Aorta (tissue), 5 donors: ENCODE data around the gene ACTL8. TPM values are rescaled to one million over a fixed set of nuclear protein-coding genes. Genes with fewer than 3 reads are reported as not detected.

Experiments used
- ATAC-seq: fragments of 200-7000 bp; cut with Tn5 transposase; one replicate; pipeline ENCODE4 v1.9.1; 2022; ENCODE audit warnings: moderate library complexity; ENCODE audit not compliant: low FRiP score
- DNase-seq, 2 donors: peaks; one replicate each; pipeline ENCODE4 v3.0.0-alpha.2; 2020
- H3K27ac ChIP-seq, 2 donors: one replicate each; pipeline ENCODE4 v1.5.1; 2013; ENCODE audit warnings: low read length in 2 of 2, mild to moderate bottlenecking in 2 of 2, moderate library complexity in 2 of 2, control low read depth in 1 of 2, inconsistent platforms in 1 of 2, low read depth in 1 of 2
- H3K27me3 ChIP-seq, 2 donors: one replicate each; pipeline ENCODE4 v1.6.1; 2013; ENCODE audit warnings: control low read depth in 1 of 2, low read length in 1 of 2, mild to moderate bottlenecking in 1 of 2, moderate library complexity in 1 of 2; ENCODE audit not compliant: insufficient read depth in 2 of 2, control insufficient read depth in 1 of 2
- H3K36me3 ChIP-seq, 2 donors: one replicate each; pipeline ENCODE4 v1.6.1; 2013; ENCODE audit warnings: control low read depth in 1 of 2, low read length in 1 of 2, mild to moderate bottlenecking in 1 of 2; ENCODE audit not compliant: insufficient read depth in 2 of 2, control insufficient read depth in 1 of 2
- H3K4me1 ChIP-seq, 2 donors: one replicate each; pipeline ENCODE4 v1.6.1; 2013; ENCODE audit warnings: low read length in 2 of 2, control low read depth in 1 of 2, mild to moderate bottlenecking in 1 of 2, moderate library complexity in 1 of 2; ENCODE audit not compliant: insufficient read depth in 2 of 2, control insufficient read depth in 1 of 2
- H3K4me3 ChIP-seq, 2 donors: one replicate each; pipeline ENCODE4 v1.5.1; 2013; ENCODE audit warnings: low read length in 2 of 2, control low read depth in 1 of 2, mild to moderate bottlenecking in 1 of 2
- H3K9me3 ChIP-seq: one replicate; pipeline ENCODE4 v1.6.1; 2013; ENCODE audit warnings: mild to moderate bottlenecking, low read length; ENCODE audit not compliant: control insufficient read depth
- WGBS, 2 donors: extraction: QIAGEN DNeasy Blood & Tissue Kit; methylation state at CpG; one replicate each; pipeline ENCODE4 v1.1.7; 2013; 5-methylcytosine and 5-hydroxymethylcytosine counted together
- intact Hi-C, 2 donors: fragments of 100-400 bp; cut with DNase I; formaldehyde crosslinking; loops; one replicate each; pipeline versions ENCODE4 v1.14.2 to v1.15.0; 2022
- polyA plus RNA-seq, 2 donors: library from polyadenylated mRNA; stranded (reverse); fragments of 200-250 nt; gene quantifications; one replicate each; pipeline ENCODE4 v1.2.3, GENCODE V29; 2013
- total RNA-seq, 2 donors: library from RNA; stranded (reverse); fragmentation: NEBNext Ultra II Directional; extraction: Animal tissue kit (Norgen Biotek cat#: 25700); gene quantifications; one replicate each; pipeline ENCODE4 v1.2.1, GENCODE V29; 2021
- donor health status: healthy with polysubstance abuse.
- donor health status: Bipolar disorder and iron deficiency.
- donor health status: DM: no; HTN: no; CAD: no.
- donor health status: DM: no; HTN: no; CAD: no.
- donor health status: DM: yes; HTN: yes; CAD: no.

ACTL8 gene
- total and polyA plus RNA-seq, 4 donors: not detected

DNA sequence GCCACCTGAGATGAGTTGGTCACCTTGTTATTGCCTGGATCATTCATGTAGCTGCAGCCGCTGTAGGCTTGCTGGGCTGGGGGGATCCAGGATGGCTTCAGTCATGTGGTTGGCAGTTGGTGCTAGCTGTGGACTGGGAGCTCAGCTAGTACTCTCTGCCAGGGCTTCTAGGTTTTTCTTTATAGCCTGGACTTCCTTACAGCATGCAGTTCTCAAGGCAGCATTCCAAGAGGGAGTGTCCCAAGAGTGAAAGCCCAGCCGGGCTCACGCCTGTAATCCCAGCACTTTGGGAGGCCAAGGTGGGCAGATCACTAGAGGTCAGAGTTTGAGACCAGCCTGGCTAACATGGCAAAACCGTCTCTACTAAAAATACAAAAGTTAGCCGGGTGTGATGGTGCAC, 23.7 kb upstream of the ACTL8 start:
- H3K9me3 ChIP-seq: no peaks in the 10 kb centered on the region
- 58 to 63% methylated on average over 5 of the region's 5 CpGs for WGBS, 2 donors
- DNase-seq (no peak), ATAC-seq (no peak)
- H3K27me3 ChIP-seq: no peaks in the 10 kb centered on the region
- intact Hi-C loops: loop anchor here in 1 of 2 donors (10.0 kb wide), 1 partner anchor 153 kb away; no protein-coding TSS in a partner anchor
- H3K36me3 ChIP-seq: no peaks in the 10 kb centered on the region
- no peak overlapping the region for H3K27ac ChIP-seq
- H3K4me1 ChIP-seq: no peaks in the 10 kb centered on the region
- H3K4me3 ChIP-seq: no peak overlapping the region

DNA sequence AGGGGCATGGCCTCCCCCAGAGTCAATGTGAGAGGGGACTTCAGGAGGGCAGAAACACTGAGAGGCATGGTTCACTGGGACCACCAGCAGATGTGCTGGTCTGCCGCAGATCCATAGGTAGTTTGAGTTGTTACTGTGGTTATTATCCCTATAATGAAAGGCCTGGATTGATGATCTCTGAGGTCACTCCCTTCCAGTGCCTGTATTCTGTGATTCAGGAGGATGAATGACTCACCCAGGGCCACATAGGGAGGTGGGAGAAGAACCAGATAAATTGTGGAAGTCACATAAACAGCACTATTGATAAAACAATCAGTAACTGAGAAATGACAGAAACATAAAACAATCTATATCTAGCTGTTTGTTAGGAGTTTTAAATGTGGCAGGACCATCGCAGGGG, 22.7 kb upstream of the ACTL8 start:
- ATAC-seq (no peak), DNase-seq (no peak)
- Histone ChIP-seq H3K27ac (no peak overlapping the region), H3K4me3 (no peak overlapping the region), H3K9me3 (no peaks in the 10 kb centered on the region), H3K27me3 (no peaks in the 10 kb centered on the region), H3K4me1 (no peaks in the 10 kb centered on the region), H3K36me3 (no peaks in the 10 kb centered on the region)
- WGBS, 2 donors: 90 to 98% methylated on average over 2 of the region's 2 CpGs
- intact Hi-C loops: loop anchor here in 1 of 2 donors (10.0 kb wide), 1 partner anchor 152 kb away; no protein-coding TSS in a partner anchor

GRCh38 chr1:17733661-17734060, 21.5 kb upstream of the ACTL8 start:
- H3K36me3 ChIP-seq: no peaks in the 10 kb centered on the region
- intact Hi-C loops: loop anchor here in 1 of 2 donors (10.0 kb wide), 1 partner anchor 151 kb away; no protein-coding TSS in a partner anchor
- H3K9me3 ChIP-seq: no peaks in the 10 kb centered on the region
- no peak for DNase-seq
- no peak overlapping the region for H3K27ac ChIP-seq
- WGBS, 2 donors: 51 to 57% methylated on average over 21 of the region's 21 CpGs
- no peaks in the 10 kb centered on the region for H3K4me1 ChIP-seq
- no peak overlapping the region for H3K4me3 ChIP-seq
- no peaks in the 10 kb centered on the region for H3K27me3 ChIP-seq
- ATAC-seq: no peak

- no peak for DNase-seq
- H3K9me3 ChIP-seq: no peaks in the 10 kb centered on the region
- no peaks in the 10 kb centered on the region for H3K4me1 ChIP-seq
- 90 to 94% methylated on average over 7 of the region's 7 CpGs for WGBS, 2 donors
- no peak overlapping the region for H3K4me3 ChIP-seq
- no peaks in the 10 kb centered on the region for H3K36me3 ChIP-seq
- ATAC-seq: no peak
- intact Hi-C loops: loop anchor here in 1 of 2 donors (10.0 kb wide), 1 partner anchor 150 kb away; no protein-coding TSS in a partner anchor
- H3K27me3 ChIP-seq: no peaks in the 10 kb centered on the region
- no peak overlapping the region for H3K27ac ChIP-seq
These were observed 20.5 kb upstream of the ACTL8 start for GRCh38 chr1:17734609-17735008.

- no peak overlapping the region for H3K4me3 ChIP-seq
- H3K4me1 ChIP-seq: no peaks in the 10 kb centered on the region
- H3K27me3 ChIP-seq: no peaks in the 10 kb centered on the region
- H3K36me3 ChIP-seq: no peaks in the 10 kb centered on the region
- H3K9me3 ChIP-seq: no peaks in the 10 kb centered on the region
- no peak overlapping the region for H3K27ac ChIP-seq
- ATAC-seq (no peak), DNase-seq (no peak)
- intact Hi-C loops: loop anchor here in 1 of 2 donors (10.0 kb wide), 1 partner anchor 149 kb away; no protein-coding TSS in a partner anchor
- 85 to 90% methylated on average over 2 of the region's 2 CpGs for WGBS, 2 donors
These were observed 19.8 kb upstream of the ACTL8 start for GRCh38 chr1:17735348-17735747.

DNA sequence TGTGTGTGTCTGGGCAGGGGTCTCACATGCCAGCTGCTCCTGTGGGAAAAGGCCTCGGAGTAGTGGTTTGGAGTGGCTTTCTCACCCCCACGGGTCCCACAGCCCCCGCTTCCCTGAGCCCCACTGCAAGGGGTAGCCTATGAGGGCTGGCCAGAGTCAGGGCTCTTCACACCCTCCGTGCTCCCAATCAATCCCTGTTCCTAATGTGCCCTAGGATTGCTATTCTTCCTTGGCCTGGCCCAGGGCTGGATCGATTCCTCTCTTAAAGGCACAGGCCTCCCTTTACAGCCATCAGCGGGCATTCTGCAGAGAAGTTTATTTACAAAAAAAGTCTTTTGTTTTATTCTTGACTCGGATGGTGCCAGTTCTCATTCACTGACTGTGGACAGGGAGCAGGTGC, 19.3 kb upstream of the ACTL8 start:
- H3K36me3 ChIP-seq: no peaks in the 10 kb centered on the region
- ATAC-seq (no peak), DNase-seq (no peak)
- whole genome bisulfite sequencing, 2 donors: 56 to 60% methylated on average over 7 of the region's 7 CpGs
- H3K4me1 ChIP-seq: no peaks in the 10 kb centered on the region
- H3K4me3 ChIP-seq: no peak overlapping the region
- no peaks in the 10 kb centered on the region for H3K9me3 ChIP-seq
- no peak overlapping the region for H3K27ac ChIP-seq
- intact Hi-C loops: loop anchor here in 1 of 2 donors (10.0 kb wide), 1 partner anchor 149 kb away; no protein-coding TSS in a partner anchor
- H3K27me3 ChIP-seq: no peaks in the 10 kb centered on the region

DNA sequence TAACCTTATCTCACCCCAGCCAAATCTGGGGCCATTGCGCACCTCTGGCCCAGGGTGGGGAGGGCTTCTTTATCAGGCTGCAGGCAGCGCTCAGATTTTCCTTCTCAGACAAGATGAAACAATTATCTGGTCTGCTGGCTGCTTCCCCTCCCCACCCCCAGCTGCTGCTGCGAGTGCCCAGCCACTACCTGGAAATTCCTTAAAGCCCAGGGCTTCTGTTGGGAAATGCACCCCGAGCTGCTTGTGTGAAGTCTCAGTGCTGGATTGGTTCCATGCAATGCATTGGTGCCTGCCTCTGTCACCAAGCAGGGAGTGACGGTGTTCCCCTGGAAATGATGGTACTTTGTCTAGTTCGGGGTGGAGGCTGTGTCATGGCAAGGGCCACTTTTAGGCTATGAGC, 18.5 kb upstream of the ACTL8 start:
- ATAC-seq: no peak

DNA sequence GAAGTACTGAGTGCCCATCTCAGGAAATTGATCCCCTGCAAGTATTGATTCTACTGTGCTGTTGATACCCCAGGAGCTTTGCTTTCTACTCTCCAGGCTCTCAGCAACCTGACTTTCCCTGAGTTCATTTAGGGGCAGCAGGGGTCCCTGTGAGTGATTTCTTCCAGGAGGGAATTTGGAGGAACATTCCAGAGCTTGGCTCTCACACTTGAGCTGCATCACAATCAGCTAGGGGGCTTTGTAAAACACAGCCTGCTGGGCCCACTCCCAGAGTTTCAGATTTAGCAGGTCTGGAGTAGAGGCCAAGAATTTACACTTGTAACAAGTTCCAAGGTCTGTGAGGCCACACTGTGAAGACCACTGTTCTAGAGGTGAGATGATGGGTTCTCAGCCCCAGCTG, 16.1 kb upstream of the ACTL8 start:
- no peaks in the 10 kb centered on the region for H3K4me1 ChIP-seq
- H3K36me3 ChIP-seq: no peaks in the 10 kb centered on the region
- no peak overlapping the region for H3K27ac ChIP-seq
- H3K4me3 ChIP-seq: no peak overlapping the region
- DNase-seq: no peak
- no peaks in the 10 kb centered on the region for H3K27me3 ChIP-seq
- ATAC-seq: no peak
- intact Hi-C loops: loop anchor here in 1 of 2 donors (10.0 kb wide), 1 partner anchor 146 kb away; no protein-coding TSS in a partner anchor
- H3K9me3 ChIP-seq: no peaks in the 10 kb centered on the region

More for the DNA sequence above, 18.5 kb upstream of the ACTL8 start:
- no peak overlapping the region for H3K27ac ChIP-seq
- 86 to 89% methylated on average over 6 of the region's 6 CpGs for WGBS, 2 donors
- no peak overlapping the region for H3K4me3 ChIP-seq
- no peaks in the 10 kb centered on the region for H3K27me3 ChIP-seq
- H3K36me3 ChIP-seq: no peaks in the 10 kb centered on the region
- intact Hi-C loops: loop anchor here in 1 of 2 donors (10.0 kb wide), 1 partner anchor 148 kb away; no protein-coding TSS in a partner anchor
- DNase-seq: no peak
- no peaks in the 10 kb centered on the region for H3K4me1 ChIP-seq
- no peaks in the 10 kb centered on the region for H3K9me3 ChIP-seq

GRCh38 chr1:17741052-17741451, 14.1 kb upstream of the ACTL8 start:
- intact Hi-C loops: no loop called here
- H3K4me1 ChIP-seq: no peaks in the 10 kb centered on the region
- no peak overlapping the region for H3K27ac ChIP-seq
- WGBS, 2 donors: 85% methylated on average over 5 of the region's 5 CpGs
- no peak overlapping the region for H3K4me3 ChIP-seq
- no peak for ATAC-seq
- H3K27me3 ChIP-seq: no peaks in the 10 kb centered on the region
- no peak for DNase-seq
- H3K9me3 ChIP-seq: no peaks in the 10 kb centered on the region
- no peaks in the 10 kb centered on the region for H3K36me3 ChIP-seq
